HEK293T (cell line): ENCODE results near the gene SSBP2.

Experiments
- ARNT ChIP-seq: fragments of 450-650 bp; IDR thresholded peaks from 2 replicates; pipeline ENCODE4 v1.6.1; 2017; ENCODE audit warnings: mild to moderate bottlenecking
- BHLHE40 ChIP-seq: fragments of 450-650 bp; IDR thresholded peaks from 2 replicates; pipeline ENCODE4 v1.6.1; 2016; ENCODE audit warnings: mild to moderate bottlenecking, moderate library complexity, borderline replicate concordance
- FOXM1 ChIP-seq: fragments of 450-650 bp; IDR thresholded peaks from 2 replicates; pipeline ENCODE4 v1.6.1; 2017; ENCODE audit warnings: mild to moderate bottlenecking, borderline replicate concordance

GRCh38 chr5:81429985-81430384, 320.9 kb downstream of the SSBP2 start:
- TF ChIP-seq FOXM1 (no peak), BHLHE40 (no peak), ARNT (no peak)
